ENCODE measurements around the gene DGCR8. TPM values are rescaled to one million over a fixed set of nuclear protein-coding genes. Genes with fewer than 3 reads are reported as not detected.

The DGCR8 gene
- total and polyA plus RNA-seq, 2 donors from 2014 or later: 12.2 to 40.1 TPM

GRCh38 chr22:20145206-20145831, 65.3 kb downstream of the DGCR8 start:
- FAIRE-seq: no peak
- no peaks in the 10 kb centered on the region for H3K27me3 ChIP-seq (ENCODE audit: control insufficient read depth, insufficient read depth, low read length)
- no peak for TF ChIP-seq CTCF (IDR thresholded peaks at IDR 0.05; ENCODE audit: borderline replicate concordance, extremely low read depth, insufficient read depth)
- no peaks in the 10 kb centered on the region for H3K4me1 ChIP-seq (ENCODE audit: control insufficient read depth in 2 of 3, insufficient read depth in 2 of 3, low read depth in 1 of 3, low read length in 3 of 3)
- no peaks in the 10 kb centered on the region for H3K36me3 ChIP-seq (ENCODE audit: control insufficient read depth in 2 of 3, insufficient read depth in 3 of 3, low read length in 3 of 3)
- intact Hi-C loops (cut with DNase I): no loop called here
- H3K4me3 ChIP-seq (ENCODE audit: low read length in 3 of 3): no peak overlapping the region
- no peak overlapping the region for H3K27ac ChIP-seq (ENCODE audit: low read depth in 2 of 2, low read length in 2 of 2)
- DNase-seq: no peak
- no peak overlapping the region for H3K9ac ChIP-seq (ENCODE audit: low read length in 3 of 3)
- H3K9me3 ChIP-seq (ENCODE audit: control insufficient read depth in 2 of 3, insufficient read depth in 1 of 3, low read length in 3 of 3): no peaks in the 10 kb centered on the region

- H3K9ac ChIP-seq (ENCODE audit: low read length in 3 of 3): no peak overlapping the region
- no peak overlapping the region for H3K27ac ChIP-seq (ENCODE audit: low read depth in 2 of 2, low read length in 2 of 2)
- no peaks in the 10 kb centered on the region for H3K27me3 ChIP-seq (ENCODE audit: control insufficient read depth, insufficient read depth, low read length)
- no peak for TF ChIP-seq CTCF (IDR thresholded peaks at IDR 0.05; ENCODE audit: borderline replicate concordance, extremely low read depth, insufficient read depth)
- no peaks in the 10 kb centered on the region for H3K9me3 ChIP-seq (ENCODE audit: control insufficient read depth in 2 of 3, insufficient read depth in 1 of 3, low read length in 3 of 3)
- no peak overlapping the region for H3K4me3 ChIP-seq (ENCODE audit: low read length in 3 of 3)
- H3K4me1 ChIP-seq (ENCODE audit: control insufficient read depth in 2 of 3, insufficient read depth in 2 of 3, low read depth in 1 of 3, low read length in 3 of 3): no peaks in the 10 kb centered on the region
- FAIRE-seq (no peak), DNase-seq (no peak)
- intact Hi-C loops (cut with DNase I): no loop called here
- no peaks in the 10 kb centered on the region for H3K36me3 ChIP-seq (ENCODE audit: control insufficient read depth in 2 of 3, insufficient read depth in 3 of 3, low read length in 3 of 3)
These were observed 65.8 kb downstream of the DGCR8 start for GRCh38 chr22:20145832-20146223.

GRCh38 chr22:20146777-20147176, 66.7 kb downstream of the DGCR8 start:
- intact Hi-C loops (cut with DNase I): no loop called here

More at GRCh38 chr22:20146777-20147176, 66.7 kb downstream of the DGCR8 start:
- Histone ChIP-seq H3K4me1 (ENCODE audit: control insufficient read depth in 2 of 3, insufficient read depth in 2 of 3, low read depth in 1 of 3, low read length in 3 of 3) (no peaks in the 10 kb centered on the region), H3K4me3 (ENCODE audit: low read length in 3 of 3) (no peak overlapping the region), H3K9ac (ENCODE audit: low read length in 3 of 3) (no peak overlapping the region), H3K36me3 (ENCODE audit: control insufficient read depth in 2 of 3, insufficient read depth in 3 of 3, low read length in 3 of 3) (no peaks in the 10 kb centered on the region), H3K27me3 (ENCODE audit: control insufficient read depth, insufficient read depth, low read length) (no peaks in the 10 kb centered on the region), H3K9me3 (ENCODE audit: control insufficient read depth in 2 of 3, insufficient read depth in 1 of 3, low read length in 3 of 3) (no peaks in the 10 kb centered on the region), H3K27ac (ENCODE audit: low read depth in 2 of 2, low read length in 2 of 2) (no peak overlapping the region)
- FAIRE-seq (no peak), DNase-seq (no peak)
- no peak for TF ChIP-seq CTCF (IDR thresholded peaks at IDR 0.05; ENCODE audit: borderline replicate concordance, extremely low read depth, insufficient read depth)

Measured in kidney (tissue), 14 donors.